Right ventricle myocardium superior (tissue), 1 donor: ENCODE measurements around the gene CFTR. TPM values are rescaled to one million over a fixed set of nuclear protein-coding genes. Genes with fewer than 3 reads are reported as not detected.

Experiments
- ATAC-seq: fragments of 200-7000 bp; cut with Tn5 transposase; one replicate; pipeline ENCODE4 v1.9.1; 2020; ENCODE audit warnings: mild to moderate bottlenecking; ENCODE audit not compliant: poor library complexity
- DNase-seq: peaks from one replicate; pipeline ENCODE4 v3.0.0-alpha.2; 2020
- intact Hi-C: fragments of 100-400 bp; cut with DNase I; formaldehyde crosslinking; loops from one replicate; pipeline ENCODE4 v1.11.2; 2022
- total RNA-seq: library from RNA; stranded (reverse); fragmentation: NEBNext Ultra II Directional; extraction: Animal tissue kit (Norgen Biotek cat#: 25700); gene quantifications from one replicate; pipeline ENCODE4 v1.2.1, GENCODE V29; 2021
- donor health status: DM: no; HTN: yes; CAD: no; lungs with severe emphysema.

CFTR gene
- total RNA-seq, 1 donor from 2014 or later = 0.86 TPM

GRCh38 chr7:117623606-117624005, 143.8 kb downstream of the CFTR start:
- ATAC-seq = no peak
- no peak for DNase-seq
- intact Hi-C loops = no loop called here

- DNase-seq (no peak), ATAC-seq (no peak)
- intact Hi-C loops = no loop called here
These were observed 150.7 kb downstream of the CFTR start for GRCh38 chr7:117630501-117630900.

GRCh38 chr7:117630907-117631564, 151.2 kb downstream of the CFTR start:
- intact Hi-C loops = no loop called here
- DNase-seq (no peak), ATAC-seq (no peak)

- intact Hi-C loops = no loop called here
- ATAC-seq (no peak), DNase-seq (no peak)
These were observed 151.8 kb downstream of the CFTR start for GRCh38 chr7:117631652-117632051.

GRCh38 chr7:117637937-117638336, 158.1 kb downstream of the CFTR start:
- intact Hi-C loops = no loop called here
- no peak for DNase-seq
- no peak for ATAC-seq

- no peak for ATAC-seq
- DNase-seq = no peak
- intact Hi-C loops = no loop called here
These were observed 160.1 kb downstream of the CFTR start for GRCh38 chr7:117639966-117640365.

GRCh38 chr7:117640465-117640864, 160.6 kb downstream of the CFTR start:
- ATAC-seq (no peak), DNase-seq (no peak)
- intact Hi-C loops = no loop called here

GRCh38 chr7:117645481-117646165, 165.8 kb downstream of the CFTR start:
- intact Hi-C loops = no loop called here
- no peak for ATAC-seq
- DNase-seq = no peak

GRCh38 chr7:117648203-117648866, 168.5 kb downstream of the CFTR start:
- ATAC-seq (no peak), DNase-seq (no peak)
- intact Hi-C loops = no loop called here

- ATAC-seq (no peak), DNase-seq (no peak)
- intact Hi-C loops = no loop called here
These were observed 173.3 kb downstream of the CFTR start for GRCh38 chr7:117652943-117653680.

GRCh38 chr7:117654780-117655179, 175.0 kb downstream of the CFTR start:
- ATAC-seq = no peak
- intact Hi-C loops = no loop called here
- DNase-seq = no peak

GRCh38 chr7:117656806-117657205, 177.0 kb downstream of the CFTR start:
- DNase-seq = no peak
- no peak for ATAC-seq
- intact Hi-C loops = no loop called here

GRCh38 chr7:117659531-117660011, 179.7 kb downstream of the CFTR start:
- ATAC-seq (no peak), DNase-seq (no peak)
- intact Hi-C loops = no loop called here

GRCh38 chr7:117661328-117661727, 181.5 kb downstream of the CFTR start:
- intact Hi-C loops = no loop called here
- ATAC-seq (no peak), DNase-seq (no peak)

GRCh38 chr7:117664047-117664446, 184.2 kb downstream of the CFTR start:
- intact Hi-C loops = no loop called here
- no peak for ATAC-seq
- no peak for DNase-seq

- intact Hi-C loops = no loop called here
- no peak for DNase-seq
These were observed 185.5 kb downstream of the CFTR start for GRCh38 chr7:117665368-117665767.

GRCh38 chr7:117666031-117666430, 186.2 kb downstream of the CFTR start:
- ATAC-seq = no peak
- no peak for DNase-seq
- intact Hi-C loops = no loop called here

More at GRCh38 chr7:117665368-117665767, 185.5 kb downstream of the CFTR start:
- no peak for ATAC-seq

GRCh38 chr7:117666689-117667088, 186.9 kb downstream of the CFTR start:
- intact Hi-C loops = no loop called here
- no peak for DNase-seq
- no peak for ATAC-seq

- intact Hi-C loops = no loop called here
- ATAC-seq (no peak), DNase-seq (no peak)
These were observed 187.6 kb downstream of the CFTR start for GRCh38 chr7:117667456-117667855.
